ENCODE data around the gene IRAK1. TPM values are rescaled to one million over a fixed set of nuclear protein-coding genes. Genes with fewer than 3 reads are reported as not detected.

IRAK1 gene
- polyA plus RNA-seq, 1 donor (not counting 4 experiments of a cell fraction or from before 2014, with no cell fraction given): 41.5 TPM

- H3K9me3 ChIP-seq (ENCODE audit: control insufficient read depth, low read depth, low read length): no peaks in the 10 kb centered on the region
- H3K4me2 ChIP-seq (ENCODE audit: control insufficient read depth, extremely low read depth, insufficient read depth, low read depth, low read length): no peak overlapping the region
- peaks cover 7% of the 10 kb centered on the region for H3K4me1 ChIP-seq (ENCODE audit: control insufficient read depth, extremely low read depth, insufficient read depth, low read length)
- TF ChIP-seq CTCF (optimal IDR thresholded peaks at IDR 0.05 in 1 of 3, IDR thresholded peaks at IDR 0.05 in 1 of 3, conservative IDR thresholded peaks at IDR 0.05 in 1 of 3; ENCODE audit: extremely low read depth in 1 of 3, insufficient read depth in 2 of 3, low read length in 3 of 3): no peak
- no peak for TF ChIP-seq EZH2 (IDR thresholded peaks at IDR 0.05; ENCODE audit: low read length)
- no peaks in the 10 kb centered on the region for H3K9me1 ChIP-seq (ENCODE audit: control insufficient read depth, extremely low read depth, insufficient read depth, low read length)
- DNase-seq (ENCODE audit: low read depth, low spot score): no peak
- H3K79me2 ChIP-seq (ENCODE audit: control insufficient read depth, insufficient read depth, low read length): peaks cover 62% of the 10 kb centered on the region
- no peak overlapping the region for H3K4me3 ChIP-seq (ENCODE audit: control insufficient read depth in 2 of 3, extremely low read depth in 1 of 3, insufficient read depth in 2 of 3, low read depth in 1 of 3, low read length in 3 of 3)
- no peak overlapping the region for H2AFZ ChIP-seq (ENCODE audit: control insufficient read depth, low read length)
- no peak overlapping the region for H3K27ac ChIP-seq (ENCODE audit: control insufficient read depth, insufficient read depth, low read length)
- no peak overlapping the region for H3K9ac ChIP-seq (ENCODE audit: control insufficient read depth, extremely low read depth, insufficient read depth, low read length)
- dilution Hi-C loops (cut with MboI; ENCODE audit: extremely low pct_ligation_motif_present, low sequenced_read_pairs): no loop called here
- no peaks in the 10 kb centered on the region for H3K27me3 ChIP-seq (ENCODE audit: control insufficient read depth, extremely low read depth, insufficient read depth, low read length)
- FAIRE-seq: no peak
- H4K20me1 ChIP-seq (ENCODE audit: control insufficient read depth, extremely low read depth, insufficient read depth, low read length): peaks cover 17% of the 10 kb centered on the region
- H3K36me3 ChIP-seq (ENCODE audit: control insufficient read depth in 2 of 2, extremely low read depth in 1 of 2, insufficient read depth in 2 of 2, low read length in 2 of 2): peaks cover 11 to 30% of the 10 kb centered on the region in 2 experiments
These were observed 55.6 kb downstream of the IRAK1 start for GRCh38 chrX:153964105-153964504.

- H3K9me1 ChIP-seq (ENCODE audit: control insufficient read depth, extremely low read depth, insufficient read depth, low read length): no peaks in the 10 kb centered on the region
- peaks cover 17% of the 10 kb centered on the region for H4K20me1 ChIP-seq (ENCODE audit: control insufficient read depth, extremely low read depth, insufficient read depth, low read length)
- no peak for FAIRE-seq
These were observed 56.2 kb downstream of the IRAK1 start for GRCh38 chrX:153963546-153963945.

More at GRCh38 chrX:153963546-153963945, 56.2 kb downstream of the IRAK1 start:
- no peak overlapping the region for H3K27ac ChIP-seq (ENCODE audit: control insufficient read depth, insufficient read depth, low read length)
- H3K36me3 ChIP-seq (ENCODE audit: control insufficient read depth in 2 of 2, extremely low read depth in 1 of 2, insufficient read depth in 2 of 2, low read length in 2 of 2): peaks cover 14 to 30% of the 10 kb centered on the region in 2 experiments
- no peak overlapping the region for H3K4me2 ChIP-seq (ENCODE audit: control insufficient read depth, extremely low read depth, insufficient read depth, low read depth, low read length)
- no peak overlapping the region for H2AFZ ChIP-seq (ENCODE audit: control insufficient read depth, low read length)
- H3K9ac ChIP-seq (ENCODE audit: control insufficient read depth, extremely low read depth, insufficient read depth, low read length): no peak overlapping the region
- H3K4me1 ChIP-seq (ENCODE audit: control insufficient read depth, extremely low read depth, insufficient read depth, low read length): peaks cover 3% of the 10 kb centered on the region
- dilution Hi-C loops (cut with MboI; ENCODE audit: extremely low pct_ligation_motif_present, low sequenced_read_pairs): no loop called here
- H3K27me3 ChIP-seq (ENCODE audit: control insufficient read depth, extremely low read depth, insufficient read depth, low read length): no peaks in the 10 kb centered on the region
- TF ChIP-seq EZH2 (IDR thresholded peaks at IDR 0.05; ENCODE audit: low read length) (no peak), CTCF (optimal IDR thresholded peaks at IDR 0.05 in 1 of 3, IDR thresholded peaks at IDR 0.05 in 1 of 3, conservative IDR thresholded peaks at IDR 0.05 in 1 of 3; ENCODE audit: extremely low read depth in 1 of 3, insufficient read depth in 2 of 3, low read length in 3 of 3) (no peak)
- no peak for DNase-seq (ENCODE audit: low read depth, low spot score)
- no peak overlapping the region for H3K4me3 ChIP-seq (ENCODE audit: control insufficient read depth in 2 of 3, extremely low read depth in 1 of 3, insufficient read depth in 2 of 3, low read depth in 1 of 3, low read length in 3 of 3)
- H3K79me2 ChIP-seq (ENCODE audit: control insufficient read depth, insufficient read depth, low read length): peaks cover 56% of the 10 kb centered on the region
- H3K9me3 ChIP-seq (ENCODE audit: control insufficient read depth, low read depth, low read length): no peaks in the 10 kb centered on the region

All from keratinocyte (primary cell).